OCI-LY7 (cell line): ENCODE measurements around the gene SYNJ2. TPM values are rescaled to one million over a fixed set of nuclear protein-coding genes. Genes with fewer than 3 reads are reported as not detected.
"Not testable (repeated sequence)": the region's sequence is repeated elsewhere in the genome, so short reads cannot be mapped to it uniquely, and the experiment has no call there.

Experiments used
- BruUV-seq: library from RNA; stranded (reverse); fragments of 400-500 nt; replicated peaks from 2 replicates; lab custom pipeline; 2021; lab: Mats Ljungman, UMichigan
- CTCF ChIA-PET: fragments of 300-600 bp; sonication (Branson Sonifier 250); formaldehyde crosslinking; loops from one replicate; lab custom pipeline; 2022; ENCODE audit warnings: antibody characterized with exemption; ENCODE audit not compliant: unreplicated experiment; lab: Charles Lee
- POLR2A ChIA-PET: fragments of 300-600 bp; sonication (Branson Sonifier 250); formaldehyde crosslinking; loops from one replicate; lab custom pipeline; 2022; ENCODE audit warnings: antibody characterized with exemption; lab: Charles Lee
- DNase-seq: peaks from one replicate; pipeline ENCODE4 v3.0.0-alpha.2; 2015; ENCODE audit warnings: low spot score
- H2AFZ ChIP-seq: fragments of 200-600 bp; sonication (generic), shearing (Covaris generic); 2 replicates; pipeline ENCODE4 v1.6.1; 2014; ENCODE audit warnings: mild to moderate bottlenecking, antibody characterized with exemption, low read length, moderate library complexity
- H3K27ac ChIP-seq: fragments of 200-600 bp; sonication (generic); 2 replicates; pipeline ENCODE4 v1.5.1; 2014; ENCODE audit warnings: mixed run types, low read depth, mild to moderate bottlenecking, moderate library complexity, low read length, inconsistent platforms; ENCODE audit not compliant: poor library complexity, severe bottlenecking
- H3K36me3 ChIP-seq: fragments of 200-600 bp; sonication (generic); 2 replicates; pipeline ENCODE4 v1.6.1; 2014; ENCODE audit warnings: mild to moderate bottlenecking, antibody characterized with exemption, low read length, moderate library complexity, mixed read lengths; ENCODE audit not compliant: insufficient read depth
- H3K4me1 ChIP-seq: fragments of 200-600 bp; sonication (generic); 2 replicates; pipeline ENCODE4 v1.5.1; 2014; ENCODE audit warnings: mild to moderate bottlenecking, low read length; ENCODE audit not compliant: insufficient read depth, poor library complexity, severe bottlenecking
- H3K4me2 ChIP-seq: fragments of 200-600 bp; sonication (generic); 2 replicates; pipeline ENCODE4 v1.6.1; 2014; ENCODE audit warnings: mild to moderate bottlenecking, low read length
- H3K4me3 ChIP-seq: fragments of 200-600 bp; sonication (generic); 2 replicates; pipeline ENCODE4 v1.5.1; 2014; ENCODE audit warnings: mild to moderate bottlenecking, low read depth, low read length; ENCODE audit not compliant: poor library complexity, severe bottlenecking
- H3K79me2 ChIP-seq: fragments of 200-600 bp; sonication (generic); 2 replicates; pipeline ENCODE4 v1.6.1; 2016; ENCODE audit warnings: low read depth, mild to moderate bottlenecking, low read length, moderate library complexity, mixed read lengths; ENCODE audit not compliant: insufficient read depth
- H3K9me2 ChIP-seq: fragments of 200-600 bp; sonication (generic); 2 replicates; pipeline ENCODE4 v1.6.1; 2016; ENCODE audit warnings: mild to moderate bottlenecking, low read length, mixed read lengths; ENCODE audit not compliant: insufficient read depth
- H3K9me3 ChIP-seq: fragments of 200-600 bp; sonication (generic); 2 replicates; pipeline ENCODE4 v1.6.1; 2014; ENCODE audit warnings: mild to moderate bottlenecking, mixed run types, low read length, mixed read lengths
- H4K20me1 ChIP-seq: fragments of 200-600 bp; sonication (generic); 2 replicates; pipeline ENCODE4 v1.6.1; 2014; ENCODE audit warnings: mild to moderate bottlenecking, antibody characterized with exemption, low read length, moderate library complexity, mixed read lengths; ENCODE audit not compliant: insufficient read depth
- EZH2phosphoT487 ChIP-seq: fragments of 200-600 bp; sonication (generic); IDR thresholded peaks from 2 replicates; pipeline ENCODE4 v1.6.1; 2018; ENCODE audit warnings: low read depth, borderline replicate concordance, mild to moderate bottlenecking, mixed run types, antibody characterized with exemption, low read length, moderate library complexity, mixed read lengths
- intact Hi-C: fragments of 100-400 bp; cut with micrococcal nuclease; formaldehyde crosslinking; loops from one replicate; pipeline ENCODE4 v1.10.0; 2022; ENCODE audit not compliant: unreplicated experiment
- total RNA-seq, 2 experiments: library from RNA; depleted of rRNA in 1 of 2; stranded (reverse); fragments of >200 nt in 1 of 2; shearing (Covaris generic) in 1 of 2; gene quantifications; 2 replicates each; pipeline ENCODE4 v1.2.3, GENCODE V29; 2014 to 2022
- TF ChIP-seq, protein P1 (sequence below): fragments of 200-600 bp; sonication (generic); conservative IDR thresholded peaks from 2 replicates; pipeline ENCODE4 v1.5.1; 2014; ENCODE audit warnings: mild to moderate bottlenecking, antibody characterized with exemption, low read length, moderate library complexity, mixed read lengths

The SYNJ2 gene
- total RNA-seq, 2 experiments from 2014 or later, result 0.21 TPM; not detected in 1

DNA sequence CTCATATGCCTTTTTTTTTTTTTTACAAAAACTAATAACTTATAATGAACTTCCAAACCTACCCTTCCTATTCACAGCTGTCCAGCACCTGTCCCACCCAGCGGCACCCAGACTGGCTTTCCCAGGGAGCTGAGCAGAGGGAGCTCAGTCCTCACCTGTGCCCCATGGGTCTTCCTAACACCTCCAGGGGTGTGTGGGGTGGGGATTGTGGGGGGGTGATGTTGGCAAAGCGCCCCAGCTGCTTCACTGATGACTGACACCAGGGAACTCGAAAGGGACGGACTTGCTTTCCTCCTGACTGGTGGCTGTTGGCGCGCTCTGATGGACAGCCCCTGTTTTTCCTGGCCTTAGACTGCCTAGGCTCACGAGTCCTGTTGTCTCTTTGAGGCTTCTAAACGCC lies 14.2 kb upstream of the SYNJ2 start:
- Histone ChIP-seq H3K9me3 (no peaks in the 10 kb centered on the region), H3K36me3 (no peaks in the 10 kb centered on the region), H4K20me1 (no peaks in the 10 kb centered on the region), H3K4me3 (no peak overlapping the region), H3K27ac (no peak overlapping the region), H3K4me1 (no peaks in the 10 kb centered on the region), H2AFZ (no peak overlapping the region), H3K79me2 (no peaks in the 10 kb centered on the region), H3K4me2 (no peak overlapping the region), H3K9me2 (no peaks in the 10 kb centered on the region)
- intact Hi-C loops, result no loop called here
- POLR2A ChIA-PET, result interaction anchor here (0.6 kb wide), 1 partner anchor 26 kb away, joined by 4 read pairs; no protein-coding TSS in a partner anchor
- TF ChIP-seq EZH2phosphoT487, result no peak
- TF ChIP-seq, protein P1, sequence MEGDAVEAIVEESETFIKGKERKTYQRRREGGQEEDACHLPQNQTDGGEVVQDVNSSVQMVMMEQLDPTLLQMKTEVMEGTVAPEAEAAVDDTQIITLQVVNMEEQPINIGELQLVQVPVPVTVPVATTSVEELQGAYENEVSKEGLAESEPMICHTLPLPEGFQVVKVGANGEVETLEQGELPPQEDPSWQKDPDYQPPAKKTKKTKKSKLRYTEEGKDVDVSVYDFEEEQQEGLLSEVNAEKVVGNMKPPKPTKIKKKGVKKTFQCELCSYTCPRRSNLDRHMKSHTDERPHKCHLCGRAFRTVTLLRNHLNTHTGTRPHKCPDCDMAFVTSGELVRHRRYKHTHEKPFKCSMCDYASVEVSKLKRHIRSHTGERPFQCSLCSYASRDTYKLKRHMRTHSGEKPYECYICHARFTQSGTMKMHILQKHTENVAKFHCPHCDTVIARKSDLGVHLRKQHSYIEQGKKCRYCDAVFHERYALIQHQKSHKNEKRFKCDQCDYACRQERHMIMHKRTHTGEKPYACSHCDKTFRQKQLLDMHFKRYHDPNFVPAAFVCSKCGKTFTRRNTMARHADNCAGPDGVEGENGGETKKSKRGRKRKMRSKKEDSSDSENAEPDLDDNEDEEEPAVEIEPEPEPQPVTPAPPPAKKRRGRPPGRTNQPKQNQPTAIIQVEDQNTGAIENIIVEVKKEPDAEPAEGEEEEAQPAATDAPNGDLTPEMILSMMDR, result no peak
- BruUV-seq, result no TSS peak
- DNase-seq, result no peak
- CTCF ChIA-PET, result no interaction called here

DNA sequence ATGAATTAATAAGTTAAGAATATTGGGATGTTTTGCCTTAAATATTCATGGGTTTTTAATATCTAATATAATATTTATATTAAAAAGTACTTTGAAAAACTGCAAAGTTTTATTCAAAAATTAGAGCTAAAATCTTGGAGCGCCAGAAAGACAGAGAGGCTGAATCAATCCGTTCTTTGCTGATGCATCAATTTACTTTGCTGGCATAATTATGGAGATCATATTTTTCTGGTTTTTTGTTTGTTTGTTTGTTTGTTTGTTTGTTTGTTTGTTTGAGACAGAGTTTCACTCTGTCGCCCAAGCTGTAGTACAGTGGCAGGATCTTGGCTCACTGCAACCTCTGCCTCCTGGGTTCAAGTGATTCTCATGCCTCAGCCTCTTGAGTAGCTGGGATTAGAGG lies 9.5 kb upstream of the SYNJ2 start:
- H3K79me2 ChIP-seq, H3K9me3 ChIP-seq, CTCF ChIA-PET, H3K4me1 ChIP-seq, H3K36me3 ChIP-seq, H4K20me1 ChIP-seq, BruUV-seq, H3K27ac ChIP-seq, DNase-seq, H2AFZ ChIP-seq, H3K4me3 ChIP-seq, H3K4me2 ChIP-seq, intact Hi-C loops, POLR2A ChIA-PET, H3K9me2 ChIP-seq: not testable (repeated sequence)

DNA sequence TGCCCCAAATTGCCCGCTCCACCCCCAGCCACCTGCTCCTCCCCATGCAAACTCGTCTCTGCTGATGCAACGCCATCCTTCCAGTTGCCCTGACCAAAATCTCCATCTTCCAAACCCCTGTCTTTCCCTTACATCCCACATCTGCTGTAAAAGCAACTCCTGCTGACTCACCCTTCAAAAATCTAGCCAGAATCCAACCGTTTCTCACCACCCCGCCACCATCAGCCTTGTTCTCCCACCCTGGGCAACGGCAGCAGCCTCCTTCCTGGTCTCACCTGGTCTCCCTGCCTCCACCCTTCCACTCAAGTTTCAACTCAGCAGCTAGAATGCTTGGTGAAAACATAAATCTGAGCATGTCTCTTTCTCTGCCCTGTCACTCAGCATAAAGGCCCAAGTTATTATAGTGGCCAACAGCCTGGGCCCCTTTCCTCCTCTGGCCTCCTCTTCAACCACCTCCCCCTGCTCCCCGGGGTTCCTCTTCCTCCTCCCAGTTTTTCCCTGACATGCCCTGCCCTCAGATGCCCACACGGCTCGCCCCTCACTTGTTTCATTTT lies 7.2 kb upstream of the SYNJ2 start:
- no TSS peak for BruUV-seq
- H4K20me1 ChIP-seq, result no peaks in the 10 kb centered on the region
- no peak overlapping the region for H3K27ac ChIP-seq
- no peaks in the 10 kb centered on the region for H3K4me1 ChIP-seq
- H3K9me3 ChIP-seq, result no peaks in the 10 kb centered on the region
- DNase-seq, result no peak
- ChIA-PET CTCF (no interaction called here), POLR2A (no interaction called here)
- no peaks in the 10 kb centered on the region for H3K36me3 ChIP-seq
- no peaks in the 10 kb centered on the region for H3K79me2 ChIP-seq
- no peak overlapping the region for H3K4me2 ChIP-seq
- no peak overlapping the region for H3K4me3 ChIP-seq
- intact Hi-C loops, result no loop called here
- H3K9me2 ChIP-seq, result no peaks in the 10 kb centered on the region
- H2AFZ ChIP-seq, result no peak overlapping the region
- no peak for TF ChIP-seq EZH2phosphoT487
- TF ChIP-seq, protein P1, result no peak
